ENCODE results near the gene NRP1.

The NRP1 gene

DNA sequence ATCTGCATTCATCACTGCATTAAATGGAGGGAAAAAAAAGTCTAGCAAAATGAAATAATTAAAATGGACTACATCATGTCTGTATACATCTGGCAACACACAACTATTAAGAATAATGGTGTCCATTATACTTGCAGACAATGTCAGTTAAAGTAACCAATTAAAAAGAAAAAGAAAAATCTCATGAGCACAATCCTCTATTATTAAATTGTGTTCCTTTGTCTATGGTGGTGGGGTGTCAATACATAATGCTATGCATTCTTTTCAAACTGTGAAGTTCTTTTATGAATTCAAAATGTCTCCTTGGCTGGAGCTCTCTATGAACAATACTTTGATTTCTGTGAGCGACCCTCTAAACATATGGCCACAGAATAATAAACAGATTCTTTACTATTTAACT is 63.5 kb downstream of the NRP1 start:
- no peak overlapping the region for H3K4me2 ChIP-seq (ENCODE audit: low read length)
- H3K27me3 ChIP-seq (ENCODE audit: control insufficient read depth, low read length), result 0 out of 2 replicates have a peak, but pooled peaks cover 2% of the 10 kb centered on the region
- no peaks in the 10 kb centered on the region for H3F3A ChIP-seq (ENCODE audit: control insufficient read depth, insufficient read depth)
- H3K4me1 ChIP-seq (ENCODE audit: control insufficient read depth, low read length), result no peaks in the 10 kb centered on the region
- no peaks in the 10 kb centered on the region for H3K36me3 ChIP-seq (ENCODE audit: control insufficient read depth, low read length)
- TF ChIP-seq EZH2phosphoT487 (IDR thresholded peaks at IDR 0.05; ENCODE audit: borderline replicate concordance, low read length), result no peak
- TF ChIP-seq, protein P1, sequence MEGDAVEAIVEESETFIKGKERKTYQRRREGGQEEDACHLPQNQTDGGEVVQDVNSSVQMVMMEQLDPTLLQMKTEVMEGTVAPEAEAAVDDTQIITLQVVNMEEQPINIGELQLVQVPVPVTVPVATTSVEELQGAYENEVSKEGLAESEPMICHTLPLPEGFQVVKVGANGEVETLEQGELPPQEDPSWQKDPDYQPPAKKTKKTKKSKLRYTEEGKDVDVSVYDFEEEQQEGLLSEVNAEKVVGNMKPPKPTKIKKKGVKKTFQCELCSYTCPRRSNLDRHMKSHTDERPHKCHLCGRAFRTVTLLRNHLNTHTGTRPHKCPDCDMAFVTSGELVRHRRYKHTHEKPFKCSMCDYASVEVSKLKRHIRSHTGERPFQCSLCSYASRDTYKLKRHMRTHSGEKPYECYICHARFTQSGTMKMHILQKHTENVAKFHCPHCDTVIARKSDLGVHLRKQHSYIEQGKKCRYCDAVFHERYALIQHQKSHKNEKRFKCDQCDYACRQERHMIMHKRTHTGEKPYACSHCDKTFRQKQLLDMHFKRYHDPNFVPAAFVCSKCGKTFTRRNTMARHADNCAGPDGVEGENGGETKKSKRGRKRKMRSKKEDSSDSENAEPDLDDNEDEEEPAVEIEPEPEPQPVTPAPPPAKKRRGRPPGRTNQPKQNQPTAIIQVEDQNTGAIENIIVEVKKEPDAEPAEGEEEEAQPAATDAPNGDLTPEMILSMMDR (IDR thresholded peaks at IDR 0.05; ENCODE audit: low read depth, low read length, poor library complexity, severe bottlenecking), result no peak
- no peaks in the 10 kb centered on the region for H3K79me2 ChIP-seq (ENCODE audit: control insufficient read depth, low read length)
- H3K27ac ChIP-seq (ENCODE audit: low read depth, low read length), result no peak overlapping the region
- H3K9me2 ChIP-seq (replicated peaks; ENCODE audit: control insufficient read depth, low read length), result no peaks in the 10 kb centered on the region
- H4K20me1 ChIP-seq (ENCODE audit: control insufficient read depth, insufficient read depth, low read depth, low read length), result no peaks in the 10 kb centered on the region
- H3K9me3 ChIP-seq (ENCODE audit: control insufficient read depth, insufficient read depth, low read length), result no peaks in the 10 kb centered on the region
- no peak overlapping the region for H3K4me3 ChIP-seq (ENCODE audit: low read length)

DNA sequence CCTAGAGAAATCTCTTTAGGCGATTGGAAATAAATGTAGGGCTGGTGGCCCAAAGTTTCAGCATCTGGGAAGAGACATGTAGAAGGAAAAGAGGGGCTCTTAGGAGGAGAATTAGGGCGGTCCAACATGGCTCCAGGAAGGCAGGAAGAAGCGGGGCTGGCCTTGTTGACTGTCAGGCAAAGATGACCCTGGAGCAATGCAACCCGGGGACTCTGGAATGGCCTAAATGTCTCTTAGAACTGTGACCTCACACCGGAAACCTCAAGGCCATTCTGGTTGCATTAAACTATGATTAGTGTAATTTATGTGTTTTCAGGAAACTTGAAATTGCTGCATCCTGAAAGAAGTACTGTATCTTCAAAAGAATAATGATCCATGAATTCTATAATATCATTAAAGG is 66.8 kb downstream of the NRP1 start:
- Histone ChIP-seq H3K4me1 (ENCODE audit: control insufficient read depth, low read length) (no peaks in the 10 kb centered on the region), H4K20me1 (ENCODE audit: control insufficient read depth, insufficient read depth, low read depth, low read length) (no peaks in the 10 kb centered on the region)

DNA sequence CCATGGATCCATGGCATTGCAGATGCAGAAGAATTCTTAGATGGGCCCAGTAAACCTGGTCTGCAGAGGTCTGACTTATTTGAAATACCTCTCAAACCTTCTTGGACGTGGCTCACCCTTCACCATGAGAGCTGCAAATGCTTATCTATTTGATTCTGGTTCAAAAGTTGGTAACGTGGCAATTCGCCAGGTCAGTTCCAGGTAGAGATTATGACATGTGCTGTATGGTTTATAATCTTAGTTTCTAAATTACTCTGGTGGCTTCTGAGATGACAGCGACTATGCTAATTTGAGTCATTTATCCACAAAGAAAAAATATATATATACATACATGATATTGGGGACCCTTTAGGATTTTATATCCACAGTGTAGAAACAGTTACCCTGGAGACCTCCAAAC is 68.8 kb downstream of the NRP1 start:
- no peaks in the 10 kb centered on the region for H3K4me1 ChIP-seq (ENCODE audit: control insufficient read depth, low read length)
- H3K9me2 ChIP-seq (replicated peaks; ENCODE audit: control insufficient read depth, low read length), result no peaks in the 10 kb centered on the region; the same call in 1 of the 2 replicates
- H3K4me3 ChIP-seq (ENCODE audit: low read length), result no peak overlapping the region
- no peaks in the 10 kb centered on the region for H3F3A ChIP-seq (ENCODE audit: control insufficient read depth, insufficient read depth)
- no peaks in the 10 kb centered on the region for H3K36me3 ChIP-seq (ENCODE audit: control insufficient read depth, low read length)
- 0 out of 2 replicates have a peak, but pooled peaks cover under 1% of the 10 kb centered on the region for H3K27me3 ChIP-seq (ENCODE audit: control insufficient read depth, low read length)
- TF ChIP-seq, protein P1 (IDR thresholded peaks at IDR 0.05; ENCODE audit: low read depth, low read length, poor library complexity, severe bottlenecking), result no peak
- TF ChIP-seq EZH2phosphoT487 (IDR thresholded peaks at IDR 0.05; ENCODE audit: borderline replicate concordance, low read length), result no peak
- H3K4me2 ChIP-seq (ENCODE audit: low read length), result no peak overlapping the region
- no peaks in the 10 kb centered on the region for H3K79me2 ChIP-seq (ENCODE audit: control insufficient read depth, low read length)
- no peak overlapping the region for H3K27ac ChIP-seq (ENCODE audit: low read depth, low read length)
- no peaks in the 10 kb centered on the region for H3K9me3 ChIP-seq (ENCODE audit: control insufficient read depth, insufficient read depth, low read length)
- no peaks in the 10 kb centered on the region for H4K20me1 ChIP-seq (ENCODE audit: control insufficient read depth, insufficient read depth, low read depth, low read length)

More for the DNA sequence above, 66.8 kb downstream of the NRP1 start:
- Histone ChIP-seq H3K27ac (ENCODE audit: low read depth, low read length) (no peak overlapping the region), H3K9me3 (ENCODE audit: control insufficient read depth, insufficient read depth, low read length) (no peaks in the 10 kb centered on the region), H3K4me2 (ENCODE audit: low read length) (no peak overlapping the region), H3K27me3 (ENCODE audit: control insufficient read depth, low read length) (0 out of 2 replicates have a peak, but pooled peaks cover 2% of the 10 kb centered on the region), H3K79me2 (ENCODE audit: control insufficient read depth, low read length) (no peaks in the 10 kb centered on the region), H3K36me3 (ENCODE audit: control insufficient read depth, low read length) (no peaks in the 10 kb centered on the region), H3K4me3 (ENCODE audit: low read length) (no peak overlapping the region), H3K9me2 (replicated peaks; ENCODE audit: control insufficient read depth, low read length) (no peaks in the 10 kb centered on the region; the same call in 1 of the 2 replicates), H3F3A (ENCODE audit: control insufficient read depth, insufficient read depth) (no peaks in the 10 kb centered on the region)
- TF ChIP-seq, protein P1 (IDR thresholded peaks at IDR 0.05; ENCODE audit: low read depth, low read length, poor library complexity, severe bottlenecking), result no peak
